ENCODE results near the gene OBSCN. TPM values are rescaled to one million over a fixed set of nuclear protein-coding genes. Genes with fewer than 3 reads are reported as not detected.

OBSCN gene
- total and polyA plus RNA-seq, 10 of the 15 experiments (the other 5 are each of a cell fraction or from before 2014, with no cell fraction given) = 0.01 to 0.36 (median 0.08) TPM; not detected in 2

- in situ Hi-C loops (cut with MboI) = no loop called here
- no peak overlapping the region for H3K9ac ChIP-seq (ENCODE audit: control insufficient read depth, insufficient read depth, low read length)
Observed at GRCh38 chr1:228216371-228217320, 8.8 kb downstream of the OBSCN start.

More at GRCh38 chr1:228216371-228217320, 8.8 kb downstream of the OBSCN start:
- DNase-seq (ENCODE audit: low read depth, low spot score) (no peak), ATAC-seq (no peak), FAIRE-seq (no peak)
- Histone ChIP-seq H3K27ac (ENCODE audit: control insufficient read depth, insufficient read depth) (no peak overlapping the region), H4K20me1 (ENCODE audit: control insufficient read depth, insufficient read depth) (no peaks in the 10 kb centered on the region), H2AFZ (ENCODE audit: control insufficient read depth, low read depth, low read length) (no peak overlapping the region), H3K4me1 (ENCODE audit: control insufficient read depth, insufficient read depth, low read length) (no peaks in the 10 kb centered on the region), H3K4me2 (ENCODE audit: control insufficient read depth, insufficient read depth) (no peak overlapping the region), H3K79me2 (ENCODE audit: control insufficient read depth, insufficient read depth, low read length) (no peaks in the 10 kb centered on the region), H3K36me3 (ENCODE audit: control insufficient read depth in 2 of 2, insufficient read depth in 2 of 2, low read length in 1 of 2) (no peaks in the 10 kb centered on the region), H3K9me3 (replicated peaks; ENCODE audit: control insufficient read depth, insufficient read depth, low read length) (no peaks in the 10 kb centered on the region; the same call in 2 of the 3 replicates), H3K27me3 (replicated peaks in 1 of 2; ENCODE audit: control insufficient read depth in 2 of 2, insufficient read depth in 2 of 2, low read length in 1 of 2) (no peaks in the 10 kb centered on the region), H3K4me3 (no peak overlapping the region)
- WGBS (ENCODE audit: insufficient coverage, insufficient replicate concordance, low lambda C conversion rate, missing lambda C conversion rate) = 78% methylated on average over 52 of the region's 53 CpGs
- no peak for TF ChIP-seq MYB (IDR thresholded peaks at IDR 0.05; ENCODE audit: borderline replicate concordance, low read depth, low read length)
- no peak for TF ChIP-seq RUNX3 (IDR thresholded peaks at IDR 0.05; ENCODE audit: low read length)
- TF ChIP-seq IRF5 (IDR thresholded peaks at IDR 0.05; ENCODE audit: borderline replicate concordance) = no peak
- no peak for TF ChIP-seq DPF2 (IDR thresholded peaks at IDR 0.05)
- no peak for TF ChIP-seq ZNF384 (IDR thresholded peaks at IDR 0.05; ENCODE audit: borderline replicate concordance, low read depth, low read length)
- intact Hi-C loops (cut with micrococcal nuclease; ENCODE audit: unreplicated experiment) = loop anchor here (10.0 kb wide), 1 partner anchor 68 kb away; no protein-coding TSS in a partner anchor
- no TSS peak for BruUV-seq (replicated peaks)
- CTCF ChIA-PET = no interaction called here
- RAD21 ChIA-PET (ENCODE audit: unreplicated experiment) = no interaction called here
- POLR2A ChIA-PET = no interaction called here
- SMC1A ChIA-PET (ENCODE audit: uncharacterized antibody, unreplicated experiment) = no interaction called here
